Effector CD8-positive, alpha-beta T cell (primary cell): Measurements from ENCODE around the gene P4HA2.

Source experiments
- DNase-seq: peaks from one replicate; lab custom pipeline; 2025; lab: John Stamatoyannopoulos, UW

The P4HA2 gene

DNA sequence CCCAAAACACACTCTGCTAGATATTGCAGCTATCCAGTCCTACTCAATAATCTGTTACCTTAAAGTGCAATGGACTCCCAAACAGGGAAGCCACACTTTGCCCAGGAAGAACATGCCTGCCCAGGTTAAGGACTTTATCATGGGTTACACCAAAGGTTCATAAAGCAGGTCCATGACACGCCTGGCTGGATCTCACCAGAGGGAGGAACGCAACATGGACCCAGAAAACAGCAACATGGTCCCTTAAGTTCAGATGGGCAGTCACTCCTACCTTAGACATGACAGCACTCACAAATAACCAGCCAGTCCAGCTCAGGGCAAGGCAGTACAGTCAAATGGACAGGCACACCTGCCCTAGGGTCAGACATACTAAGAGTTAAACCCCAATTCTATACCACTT lies 3.8 kb downstream of the P4HA2 start:
- no peak for DNase-seq

DNA sequence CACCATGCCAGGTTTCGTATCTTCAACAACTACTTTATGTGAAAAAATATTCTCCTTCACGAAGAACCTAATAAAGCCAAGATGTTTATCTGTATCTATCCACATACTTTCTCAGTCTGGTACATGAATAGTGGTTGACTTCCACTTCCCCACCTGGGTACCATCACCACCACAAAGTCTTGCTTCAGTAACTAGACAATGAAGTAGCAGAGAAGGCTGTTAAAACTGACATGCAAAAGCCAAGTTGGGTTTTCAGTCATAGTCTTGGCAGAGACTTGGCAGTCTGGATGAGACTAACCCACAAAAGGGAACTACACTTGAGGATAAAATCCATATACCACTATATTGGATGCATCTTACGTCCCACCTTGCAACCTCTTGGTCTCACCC lies 5.0 kb downstream of the P4HA2 start:
- DNase-seq = no peak

DNA sequence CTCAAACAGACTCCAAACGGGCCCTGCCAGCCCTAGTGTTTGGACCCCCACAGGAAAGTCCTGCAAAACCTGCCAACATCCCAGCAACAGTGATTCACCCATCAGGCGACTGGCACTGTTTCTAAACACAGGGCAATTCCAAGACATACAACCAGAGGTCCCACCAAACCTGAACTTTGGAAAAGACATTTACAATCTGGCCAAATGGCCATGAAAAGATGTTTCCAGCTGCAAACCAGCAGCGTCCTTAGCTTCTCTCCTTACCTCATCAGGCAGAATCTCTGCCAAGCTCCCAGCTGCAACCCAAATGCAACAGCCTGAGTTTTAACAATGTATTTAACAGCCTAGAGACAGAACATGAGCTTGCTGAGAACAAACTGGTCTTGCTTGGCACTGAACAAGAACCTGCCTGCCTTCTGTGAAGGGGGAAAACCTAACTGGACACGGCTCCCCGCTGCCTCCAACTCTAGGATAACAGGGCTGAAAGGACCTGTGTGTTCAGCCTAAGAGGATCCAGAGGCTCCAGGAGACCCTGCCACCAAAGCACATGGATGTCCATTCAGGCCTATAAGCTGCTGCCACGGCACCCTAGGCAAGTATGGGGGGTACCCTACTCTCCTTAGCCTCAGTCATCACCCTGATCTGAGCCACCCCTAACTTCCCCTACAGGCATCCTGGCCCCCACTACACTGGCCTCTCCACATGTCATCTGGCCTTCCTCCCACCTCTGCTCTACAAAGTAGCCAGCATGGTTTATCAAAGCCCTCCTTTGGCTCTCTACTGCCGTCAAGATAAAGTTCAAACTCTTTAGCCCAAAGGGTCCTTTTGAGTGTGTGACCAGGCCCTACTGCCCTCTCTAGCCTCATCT lies 5.6 kb downstream of the P4HA2 start:
- DNase-seq = no peak

DNA sequence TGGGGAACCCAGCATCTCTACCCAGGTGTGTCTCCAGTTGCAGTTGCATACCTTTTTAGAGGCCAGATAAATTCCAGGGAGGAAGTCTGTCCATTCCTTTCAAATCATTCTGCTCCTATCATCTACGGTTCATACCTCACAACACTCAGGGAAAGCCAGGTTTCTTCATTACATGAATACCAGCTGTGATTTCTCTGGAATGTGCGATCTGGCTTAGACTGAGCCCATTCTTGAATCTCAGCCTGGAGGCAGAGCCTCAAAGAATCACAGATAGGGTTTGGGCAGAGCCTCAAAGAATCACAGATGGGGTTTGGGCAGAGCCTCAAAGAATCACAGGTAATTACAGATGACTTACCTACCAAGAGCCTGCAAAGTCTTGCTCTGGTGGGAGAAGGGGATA lies 7.2 kb downstream of the P4HA2 start:
- DNase-seq = no peak

DNA sequence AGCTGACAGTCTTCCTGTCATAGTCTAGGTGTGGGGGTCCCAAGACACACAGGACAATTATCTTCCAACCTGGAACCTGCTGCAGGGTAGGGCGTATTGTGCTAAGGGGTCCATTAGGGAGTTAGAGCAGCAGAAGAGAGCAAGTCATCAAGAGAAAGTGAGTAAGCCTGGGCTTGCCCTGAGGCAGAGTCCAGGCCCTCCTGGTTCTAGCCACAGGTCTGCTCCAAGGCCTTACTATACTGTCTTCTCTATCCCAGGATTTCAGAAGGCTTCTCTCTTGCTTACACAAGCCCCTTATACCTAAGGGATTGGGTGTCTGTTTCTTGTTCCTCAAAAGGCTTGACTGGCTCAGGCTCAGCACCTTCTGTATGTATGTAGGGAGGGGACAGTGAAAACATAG lies 7.7 kb downstream of the P4HA2 start:
- no peak for DNase-seq

DNA sequence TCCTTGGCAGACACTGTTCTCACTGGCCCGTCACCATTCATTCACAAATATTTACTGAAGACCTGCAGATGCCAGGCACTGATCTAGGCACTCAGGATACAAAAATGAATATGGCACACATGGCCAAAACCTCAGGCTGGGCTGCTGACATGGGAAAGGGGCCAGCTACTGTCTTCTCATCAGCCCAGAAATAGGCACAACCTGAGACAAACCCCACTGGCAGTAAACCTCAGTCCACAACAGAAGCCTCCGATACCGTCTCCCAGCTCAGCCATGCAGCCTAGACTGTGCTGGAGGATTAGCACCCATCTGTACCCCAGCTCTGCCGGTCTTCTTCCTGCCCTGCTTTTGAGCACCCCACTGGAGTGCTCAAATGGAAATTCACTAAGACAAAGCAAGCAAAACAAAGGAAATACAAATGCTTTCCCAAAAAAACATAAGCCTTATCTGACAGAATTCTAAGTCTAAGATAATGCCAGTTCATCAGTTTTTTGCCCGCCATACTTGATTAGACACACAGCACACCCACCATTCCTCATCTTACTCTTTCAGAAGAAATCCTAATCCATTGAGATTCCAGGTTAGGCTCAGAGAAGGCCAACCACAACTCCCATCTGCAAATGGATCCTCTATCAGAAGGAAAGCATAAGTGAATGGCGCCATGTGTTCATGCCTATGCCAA lies 8.2 kb downstream of the P4HA2 start:
- DNase-seq = no peak

DNA sequence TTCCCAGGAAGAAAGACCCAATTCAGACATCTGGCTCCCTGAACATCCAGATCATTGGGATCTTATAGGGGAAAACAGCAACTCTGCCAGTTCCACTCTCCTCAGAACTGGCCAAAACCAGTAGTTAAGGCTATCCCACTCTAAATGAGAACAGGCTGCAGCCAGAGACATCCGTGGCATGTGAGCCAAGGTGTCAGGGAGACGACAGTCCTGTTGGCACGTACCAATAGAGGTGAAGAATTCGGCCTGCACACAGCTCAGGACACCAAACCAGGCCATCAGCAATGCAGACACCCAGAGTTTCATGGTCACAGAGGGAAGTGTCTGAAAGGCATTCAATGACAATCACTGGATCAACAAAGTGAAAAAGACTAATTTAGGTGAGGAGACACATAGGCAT lies 9.3 kb downstream of the P4HA2 start:
- no peak for DNase-seq

DNA sequence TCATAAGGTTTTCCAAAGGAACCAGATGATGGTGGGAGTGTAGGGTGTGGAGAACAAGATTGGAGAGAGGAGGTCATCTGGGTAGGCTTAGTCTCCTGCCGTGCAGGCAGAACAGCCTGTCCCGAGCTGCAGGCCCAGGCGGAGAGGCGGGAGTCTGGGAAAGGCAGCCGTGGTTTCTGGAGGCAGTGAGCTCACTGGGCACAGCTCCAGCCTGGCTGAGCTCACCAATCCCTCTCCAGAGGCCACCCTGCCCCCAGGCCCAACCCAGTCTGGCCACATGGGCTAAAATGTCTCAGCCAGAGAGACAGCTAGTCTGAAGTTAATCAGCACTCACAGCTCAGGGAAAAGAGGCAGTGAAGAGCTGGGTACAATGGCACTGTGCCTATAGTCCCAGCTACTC lies 12.3 kb downstream of the P4HA2 start:
- no peak for DNase-seq

DNA sequence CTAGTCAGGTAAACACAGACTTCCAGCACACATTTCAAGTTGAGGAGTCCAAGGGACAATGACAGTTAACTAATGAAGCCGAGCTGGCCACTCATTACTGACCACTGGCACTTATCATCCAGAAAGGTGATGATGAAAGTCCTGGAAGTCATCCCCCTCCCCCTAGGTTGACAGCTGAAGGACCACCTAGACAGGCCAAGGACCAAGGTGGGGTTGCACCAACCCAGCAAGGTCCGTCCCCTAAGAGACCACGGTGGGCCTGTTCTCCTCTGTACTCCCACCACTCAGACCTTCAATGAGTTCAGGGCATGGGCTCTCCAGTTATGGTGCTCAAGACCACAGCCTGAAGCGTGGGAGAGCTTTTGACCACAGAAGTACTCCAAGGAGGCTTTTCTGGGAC lies 13.2 kb downstream of the P4HA2 start:
- DNase-seq = no peak

DNA sequence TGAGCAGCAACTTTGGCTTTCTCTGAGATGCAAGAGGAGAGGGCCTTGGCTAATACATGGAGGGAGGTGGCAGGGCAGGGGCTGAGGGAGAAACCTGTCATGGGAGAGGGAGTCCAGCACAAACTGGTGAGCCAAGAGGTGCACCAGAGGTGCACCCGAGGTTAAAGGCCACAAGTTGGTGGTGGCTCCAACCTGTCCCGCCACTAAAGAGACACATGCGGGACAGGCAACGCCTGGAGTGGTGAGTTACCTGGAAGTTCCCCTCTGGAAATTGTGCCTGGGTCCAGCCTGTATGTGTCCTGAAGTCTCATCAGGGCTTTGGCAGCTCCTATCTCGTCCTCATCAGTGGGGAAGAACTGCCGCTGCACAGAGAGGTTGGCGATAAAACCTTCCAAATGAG lies 14.0 kb downstream of the P4HA2 start:
- DNase-seq = no peak

DNA sequence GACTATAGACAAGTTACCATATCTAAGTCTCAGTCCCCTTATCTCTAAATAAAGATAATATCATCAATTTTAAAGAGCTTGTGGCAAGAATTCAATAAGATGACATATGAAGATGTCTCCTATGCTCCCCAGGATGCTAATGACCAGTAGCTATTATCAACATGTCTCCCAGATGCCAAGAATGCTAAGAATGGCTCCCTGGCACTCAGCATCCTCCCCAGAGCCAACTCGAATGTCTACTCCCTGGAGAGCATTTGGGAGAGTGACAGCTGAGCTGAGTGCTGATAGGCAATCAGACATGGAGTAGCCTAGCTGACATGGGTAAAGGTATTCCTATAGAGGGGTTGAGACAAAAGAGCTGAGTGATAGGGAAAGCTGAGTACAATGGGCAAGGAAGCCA lies 15.9 kb downstream of the P4HA2 start:
- DNase-seq = no peak

DNA sequence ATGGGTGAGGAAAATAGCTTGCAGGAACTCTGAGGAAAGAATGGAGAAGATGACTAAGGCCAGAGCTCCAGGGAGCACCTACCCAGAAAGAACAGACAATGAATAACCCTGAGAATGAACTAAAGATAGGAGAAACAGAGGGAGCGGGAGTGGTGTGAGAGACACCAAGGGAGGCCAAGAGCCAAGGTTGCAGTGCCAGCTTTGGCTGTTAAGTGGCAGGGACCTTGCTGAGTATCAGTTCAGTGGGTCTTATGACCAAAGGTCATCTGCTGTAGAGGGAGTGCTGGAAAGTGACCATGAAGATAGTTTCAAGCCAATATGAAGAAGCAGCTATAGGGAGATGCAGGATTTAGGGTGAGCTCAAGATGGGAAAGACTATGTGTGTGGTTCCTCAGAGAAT lies 16.7 kb downstream of the P4HA2 start:
- DNase-seq = no peak

DNA sequence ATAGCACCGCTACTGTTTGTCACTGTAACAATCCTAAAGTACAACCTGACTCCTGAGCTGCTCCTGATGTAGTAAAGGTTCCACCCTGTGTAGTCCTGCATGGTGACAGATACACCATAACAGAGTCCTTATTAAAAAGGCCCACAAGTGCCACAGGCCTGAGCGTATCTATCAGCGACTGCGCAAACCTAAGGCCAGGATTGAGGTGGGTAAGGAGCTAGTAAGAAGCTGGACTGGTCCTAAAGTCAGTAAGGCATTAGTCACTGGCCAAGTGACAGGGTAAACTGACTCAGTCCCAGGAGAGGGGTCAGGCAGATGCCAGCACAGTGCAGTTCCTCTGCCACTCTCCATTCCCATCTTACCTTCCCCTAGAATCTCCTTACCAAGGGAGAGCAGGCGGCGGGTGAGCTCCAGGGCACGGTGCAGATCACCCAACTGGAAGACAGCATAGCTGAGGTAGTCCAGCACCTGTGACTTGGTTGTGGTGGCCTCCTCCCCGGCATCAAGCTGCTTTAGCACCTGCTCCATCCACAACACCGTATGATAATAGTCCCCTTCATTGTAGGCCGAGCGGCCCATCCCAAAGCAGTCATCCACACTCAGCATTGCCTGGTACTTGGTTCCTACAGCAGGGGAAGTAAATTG lies 17.6 kb downstream of the P4HA2 start:
- DNase-seq = no peak

DNA sequence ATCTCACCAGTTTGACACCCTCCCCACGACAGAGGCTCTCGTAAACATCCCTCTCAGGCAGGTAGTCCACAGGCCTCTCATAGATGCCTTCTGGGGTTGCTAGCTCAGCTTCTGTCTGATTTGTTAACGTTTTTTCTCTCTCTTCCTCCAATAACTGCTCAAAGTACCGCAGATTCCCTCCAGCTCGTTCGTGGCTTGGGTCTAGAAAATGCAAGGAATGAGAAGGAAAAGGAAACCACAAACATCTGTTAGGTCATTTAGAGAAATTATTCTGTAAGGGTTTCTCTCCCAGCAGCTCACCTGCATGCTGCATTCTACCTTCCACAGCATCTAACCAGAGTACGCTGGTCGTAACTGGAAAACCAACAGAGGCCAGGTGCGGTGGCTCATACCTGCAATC lies 18.5 kb downstream of the P4HA2 start:
- DNase-seq = no peak

DNA sequence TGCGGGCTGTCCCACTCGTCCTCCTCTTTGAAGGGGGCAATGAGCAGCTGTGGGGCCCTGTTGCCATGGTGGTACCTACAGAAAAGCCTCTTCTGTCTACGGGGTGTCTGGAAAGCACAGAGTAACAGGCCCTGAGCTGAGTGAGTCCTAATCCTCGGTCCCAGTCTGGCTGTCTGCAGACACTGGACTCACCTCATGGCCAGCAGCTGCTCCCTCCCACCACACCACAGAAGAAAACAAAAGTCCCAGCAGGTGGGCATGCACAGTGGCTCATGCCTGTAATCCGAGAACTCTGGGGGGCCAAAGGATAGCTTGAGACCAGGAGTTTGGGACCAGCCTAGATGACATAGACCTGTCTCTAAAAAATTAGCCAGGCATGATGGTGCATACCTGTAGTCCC lies 19.9 kb downstream of the P4HA2 start:
- no peak for DNase-seq

DNA sequence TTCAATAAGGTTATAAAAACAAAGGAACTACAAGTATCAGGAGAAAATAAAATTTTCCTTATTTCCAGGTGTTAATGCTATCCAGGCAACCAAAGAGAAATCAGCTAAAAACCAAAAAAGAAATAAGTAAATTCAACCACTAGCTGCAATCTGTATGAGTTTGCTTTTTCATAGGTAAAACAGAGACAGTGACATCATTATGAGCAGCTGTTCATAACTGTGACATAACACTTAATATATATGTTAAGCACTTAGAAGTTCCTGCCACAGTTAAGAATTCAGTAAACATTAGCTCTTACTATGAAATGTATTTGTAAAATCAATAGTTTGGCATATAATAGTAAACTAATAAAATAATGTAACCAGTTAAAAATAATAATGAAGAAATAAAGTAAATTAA lies 20.9 kb downstream of the P4HA2 start:
- no peak for DNase-seq

DNA sequence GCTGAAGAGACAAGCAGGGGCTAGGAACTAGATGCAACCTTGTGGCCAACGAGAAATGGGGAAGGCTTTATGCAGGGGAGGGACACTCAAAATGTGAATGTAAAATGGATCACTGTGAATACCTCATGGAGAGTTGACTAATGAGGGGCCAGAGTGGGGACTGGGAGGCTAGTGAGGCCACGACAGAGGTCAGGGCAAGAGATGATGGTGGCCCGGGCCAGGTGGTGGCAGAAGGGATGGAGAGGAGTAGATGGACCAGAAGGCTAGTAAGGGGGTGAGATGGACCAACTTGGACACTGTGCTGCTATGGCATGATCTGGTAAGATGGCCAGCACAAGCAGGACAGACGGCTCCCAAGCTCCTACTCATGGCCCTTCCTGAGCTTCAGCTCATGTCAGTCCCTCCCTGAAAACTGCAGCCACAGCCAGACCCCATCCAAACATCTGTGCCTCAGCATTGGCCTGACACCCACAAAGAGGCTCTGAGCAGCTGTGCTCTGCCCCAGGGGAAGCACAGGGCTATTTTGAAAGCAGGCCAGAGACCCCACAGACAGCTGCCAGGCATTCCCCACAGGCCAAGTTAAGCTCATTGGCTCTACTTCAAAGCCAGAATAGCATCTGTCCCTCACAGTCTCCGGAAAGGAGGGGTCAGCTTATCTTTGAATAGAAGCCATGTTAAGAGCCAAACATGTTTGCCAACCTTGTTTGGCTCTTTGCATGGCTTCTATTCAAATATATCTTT lies 22.1 kb downstream of the P4HA2 start:
- DNase-seq = no peak

DNA sequence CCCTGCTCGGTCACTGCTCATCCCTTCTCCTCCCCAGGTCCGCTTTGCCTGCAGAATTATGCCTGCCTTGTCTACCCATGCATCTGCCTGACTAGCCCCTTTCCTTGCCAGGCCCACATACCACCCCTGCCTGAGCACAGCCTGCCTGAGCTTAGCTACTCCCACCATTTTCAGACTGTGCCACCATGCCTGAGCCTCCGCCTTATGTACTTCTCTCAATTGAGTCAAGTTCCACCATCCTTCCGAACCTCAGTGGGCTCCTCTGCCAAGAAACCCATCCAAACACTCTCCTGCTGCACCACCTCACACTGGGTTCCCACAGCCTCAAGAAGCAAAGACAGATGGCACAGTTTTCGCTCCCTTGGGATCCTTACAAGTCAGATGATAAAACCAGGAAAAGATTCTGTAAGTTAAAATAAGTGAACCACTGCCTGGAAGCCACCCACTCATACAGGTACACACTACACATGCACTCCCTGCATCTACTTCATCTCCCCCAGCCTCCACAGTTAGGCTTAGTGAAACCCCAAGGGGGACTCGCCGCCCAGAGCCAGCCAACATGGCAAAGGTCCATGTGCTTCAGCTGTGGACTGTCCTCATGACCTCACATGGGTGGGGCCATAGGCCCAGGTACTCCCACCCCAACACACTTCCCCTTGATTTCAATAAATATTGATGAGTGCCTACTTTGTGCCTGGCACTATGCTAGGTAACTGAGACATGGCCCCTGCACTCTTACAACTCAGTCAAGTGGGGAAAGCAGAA lies 23.1 kb downstream of the P4HA2 start:
- DNase-seq = no peak

DNA sequence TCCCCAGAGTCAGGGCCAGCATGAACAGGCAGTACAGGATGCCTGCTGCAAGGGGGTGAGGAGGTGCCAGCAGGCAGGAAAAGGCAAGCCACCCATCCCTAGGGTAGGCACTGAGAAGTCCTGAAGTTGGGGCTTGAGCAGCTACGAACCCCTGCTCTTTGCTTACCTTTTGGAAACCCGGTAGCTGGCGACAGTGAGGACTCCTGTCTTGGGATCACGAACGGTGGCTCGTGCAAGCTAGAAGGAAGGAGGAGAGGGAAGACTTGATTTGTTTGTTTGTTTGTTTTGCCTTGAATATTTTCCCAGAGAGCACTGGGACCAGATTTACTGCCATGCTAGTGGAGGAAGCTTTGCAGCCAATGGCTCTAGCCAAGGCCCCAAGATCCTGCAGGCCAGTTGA lies 23.7 kb downstream of the P4HA2 start:
- no peak for DNase-seq

DNA sequence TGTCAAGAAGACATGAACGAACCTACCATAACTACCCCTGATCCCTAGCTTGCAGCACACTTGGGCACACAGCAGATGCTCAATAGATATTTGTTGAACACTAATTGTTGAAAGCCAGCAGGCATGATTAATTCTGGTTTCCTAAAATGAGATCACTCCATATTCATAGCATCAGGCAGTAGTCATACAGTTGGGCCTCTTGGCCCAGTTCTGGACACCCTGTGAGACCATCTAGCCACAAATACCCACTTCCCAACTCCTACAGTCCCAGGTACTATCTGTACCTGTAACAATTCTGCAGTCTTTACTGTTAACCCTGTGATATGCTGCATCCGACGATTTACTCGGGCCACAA lies 24.2 kb downstream of the P4HA2 start:
- no peak for DNase-seq

DNA sequence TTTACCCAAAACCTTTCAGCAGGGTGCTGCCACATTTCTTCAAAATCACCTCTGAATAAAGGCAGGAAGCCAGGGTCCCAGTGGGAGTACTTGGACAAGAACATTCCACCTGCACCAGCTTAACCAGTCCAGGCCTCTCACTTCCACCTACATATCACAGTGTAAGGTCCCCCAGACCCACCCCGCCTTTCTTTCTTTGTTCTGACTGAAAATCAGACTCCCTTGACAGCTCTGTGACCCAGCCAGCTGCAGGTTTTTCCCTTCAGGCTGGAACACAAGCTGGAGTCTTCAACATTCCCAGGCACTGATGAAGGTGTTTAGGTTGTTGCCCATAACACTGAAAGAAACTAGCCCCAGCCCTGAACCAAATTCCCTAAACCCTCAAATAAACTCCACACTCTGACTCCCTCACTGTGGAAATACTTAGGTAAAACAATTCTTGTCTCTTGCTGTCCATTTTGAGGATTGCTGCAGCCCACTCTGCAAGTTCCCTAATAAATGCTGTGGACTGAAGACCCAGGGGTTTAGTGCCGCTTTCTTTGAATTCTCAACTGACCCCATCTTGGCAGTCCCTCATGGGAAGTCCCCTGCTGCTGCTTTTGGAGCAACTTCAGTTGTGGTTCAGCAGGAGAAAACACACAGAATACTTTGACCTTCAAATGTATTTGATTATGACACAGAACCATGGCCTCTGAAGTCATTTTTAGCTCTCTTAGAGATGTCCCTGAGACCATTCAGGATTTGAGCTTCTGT lies 24.8 kb downstream of the P4HA2 start:
- no peak for DNase-seq
